Bronchial epithelial cell (primary cell): ENCODE results near the gene MBTD1. TPM values are rescaled to one million over a fixed set of nuclear protein-coding genes. Genes with fewer than 3 reads are reported as not detected.

Experiments used
- total RNA-seq: library from RNA; depleted of rRNA; stranded (reverse); fragments of >200 nt; gene quantifications from 2 replicates; pipeline ENCODE4 v1.2.1, GENCODE V29; 2014

MBTD1 gene
- total RNA-seq, 1 donor from 2014 or later = 10.5 TPM

Other genes with a start within 250 kb of the MBTD1 start
- gene SPAG9, start 139.2 kb downstream of the MBTD1 start, total RNA-seq = 85.0 and 99.3 TPM in 2 replicates
- gene NME1, start 106.5 kb downstream of the MBTD1 start, total RNA-seq = 129 and 204 TPM in 2 replicates
- 995 and 1,613 TPM in 2 replicates for gene NME2, start 93.6 kb downstream of the MBTD1 start, total RNA-seq
- gene UTP18, start 497 bp upstream of the MBTD1 start, total RNA-seq = 31.9 and 42.1 TPM in 2 replicates